GM19035 (cell line): Measurements from ENCODE around the gene PLXNB3.

Experiments
- ATAC-seq: cut with Tn5 transposase; IDR thresholded peaks from one replicate; pipeline ENCODE4 v1.9.1; 2021; ENCODE audit not compliant: unreplicated experiment

PLXNB3 gene

GRCh38 chrX:153755136-153755535, 8.9 kb upstream of the PLXNB3 start:
- ATAC-seq, result no peak

- no peak for ATAC-seq
Measured at GRCh38 chrX:153761863-153762262, 2.2 kb upstream of the PLXNB3 start.

DNA sequence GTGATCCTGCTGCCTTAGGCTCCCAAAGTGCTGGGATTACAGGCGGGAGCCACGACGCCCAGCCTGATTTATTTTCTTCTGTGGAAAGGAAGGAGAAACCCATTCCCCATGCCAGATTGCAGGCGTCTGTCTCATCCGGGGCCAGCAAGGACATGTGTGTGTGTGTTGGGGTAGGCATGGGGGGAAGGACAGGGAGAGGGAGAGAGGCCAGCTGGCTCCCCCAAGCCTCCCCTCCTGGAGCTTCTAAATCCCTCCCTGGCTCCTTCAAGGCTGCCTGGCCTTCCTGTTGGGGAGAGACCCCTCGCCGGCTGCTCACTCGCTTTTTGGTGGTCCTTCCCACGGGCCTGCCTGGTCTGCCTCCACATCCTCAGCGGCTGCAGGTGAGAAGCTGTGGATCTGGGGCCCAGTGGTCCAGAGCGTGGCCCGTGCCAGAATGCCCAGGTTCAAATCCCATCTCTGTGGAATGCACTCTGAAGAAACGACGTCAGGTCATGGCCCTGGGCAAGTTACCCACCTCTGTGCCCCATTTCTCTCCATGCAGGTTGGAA, 1.3 kb upstream of the PLXNB3 start:
- no peak for ATAC-seq

DNA sequence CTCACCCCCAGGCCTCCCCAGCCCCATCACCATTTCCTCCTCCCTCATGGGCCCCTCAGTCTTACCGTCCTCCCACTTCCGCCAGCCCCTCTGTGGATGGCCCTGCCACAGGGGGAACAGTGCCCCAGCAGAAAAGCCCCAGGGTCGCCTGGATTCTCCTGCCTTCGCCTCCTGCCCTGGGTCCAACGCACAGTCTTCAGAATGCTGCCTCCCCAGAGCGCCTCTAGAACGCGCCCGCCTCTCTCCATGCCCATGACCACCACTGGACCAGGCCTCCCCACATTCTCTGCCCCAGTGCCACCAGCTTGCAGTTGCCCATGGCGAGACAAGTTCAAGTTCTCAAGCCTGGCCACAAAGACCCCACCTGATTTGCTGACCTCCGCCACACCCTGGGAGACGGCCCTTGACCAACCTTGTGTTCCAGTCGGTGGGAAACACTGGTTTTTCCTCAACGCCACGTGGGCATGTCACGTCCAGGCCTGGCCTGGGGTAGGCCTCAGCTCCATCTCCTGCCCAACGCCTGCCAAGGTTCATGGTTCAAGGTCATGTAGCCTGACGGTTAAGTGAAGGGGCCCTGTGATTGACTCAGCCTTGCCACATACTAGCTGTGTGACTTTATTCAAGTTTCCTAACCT, 634 bp upstream of the PLXNB3 start:
- ATAC-seq, result no peak

DNA sequence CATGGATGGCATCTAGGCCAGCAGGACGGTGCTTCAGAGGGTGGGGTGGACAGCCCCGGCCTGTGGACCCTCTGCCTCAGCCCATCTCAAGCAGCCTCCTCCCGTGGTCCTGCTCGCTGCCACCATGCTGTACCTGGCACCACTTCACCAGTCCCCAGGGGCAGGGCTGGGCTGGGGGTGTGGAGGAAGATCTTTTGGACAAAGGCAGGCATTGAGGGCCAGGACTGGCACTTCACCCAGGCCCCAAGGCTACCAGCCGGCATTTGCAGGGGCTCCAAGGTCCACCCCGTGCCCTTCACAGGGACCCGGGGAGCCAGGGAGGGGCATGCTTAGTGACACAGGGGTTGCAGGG, 713 bp downstream of the PLXNB3 start:
- ATAC-seq, result no peak

DNA sequence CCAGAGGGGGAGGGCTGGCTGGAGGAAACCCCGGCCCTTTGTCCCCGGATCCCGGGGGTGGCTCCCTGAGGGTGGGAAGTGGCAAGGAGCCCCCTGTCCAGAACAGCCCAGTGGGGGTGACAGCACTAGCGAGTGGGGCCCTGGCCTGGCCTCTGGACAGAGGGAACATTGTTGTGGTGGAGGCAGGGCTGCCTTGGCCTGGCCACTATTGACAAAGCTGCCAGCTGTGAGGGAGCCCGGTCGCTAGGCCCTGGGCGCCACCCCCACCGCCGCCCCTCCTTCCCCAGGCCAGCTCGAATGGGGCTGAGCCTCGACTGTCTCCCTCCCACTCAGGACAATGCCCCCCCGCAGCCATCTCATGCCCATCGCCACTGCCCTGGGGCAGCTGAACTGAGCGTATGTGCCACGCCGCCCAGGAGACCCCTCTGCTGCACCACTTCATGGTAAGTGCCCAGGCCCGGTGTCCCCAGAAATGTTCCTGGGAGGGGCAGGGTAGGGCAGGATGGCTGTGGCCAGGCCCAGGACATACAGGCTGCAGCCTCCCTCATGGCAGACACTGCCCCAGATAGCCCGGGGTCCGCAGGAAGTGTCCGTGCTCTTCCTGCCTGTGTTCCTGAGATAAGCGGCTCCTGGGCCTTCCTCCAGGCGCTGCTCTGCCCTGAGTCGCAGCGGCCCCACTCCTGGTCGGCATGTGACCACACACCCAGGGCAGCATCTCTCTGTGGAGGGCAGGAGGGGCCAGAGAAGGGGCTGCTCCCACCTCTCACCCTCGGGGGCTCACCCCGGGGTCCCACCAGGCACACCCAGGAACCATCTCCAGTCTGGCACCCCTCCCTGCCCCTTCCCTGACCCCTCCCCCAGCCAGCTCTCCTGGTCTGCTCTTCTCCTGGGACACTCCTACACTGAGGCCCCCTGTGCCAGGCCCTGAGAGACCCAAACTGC, 1.4 kb downstream of the PLXNB3 start:
- ATAC-seq, result no peak

DNA sequence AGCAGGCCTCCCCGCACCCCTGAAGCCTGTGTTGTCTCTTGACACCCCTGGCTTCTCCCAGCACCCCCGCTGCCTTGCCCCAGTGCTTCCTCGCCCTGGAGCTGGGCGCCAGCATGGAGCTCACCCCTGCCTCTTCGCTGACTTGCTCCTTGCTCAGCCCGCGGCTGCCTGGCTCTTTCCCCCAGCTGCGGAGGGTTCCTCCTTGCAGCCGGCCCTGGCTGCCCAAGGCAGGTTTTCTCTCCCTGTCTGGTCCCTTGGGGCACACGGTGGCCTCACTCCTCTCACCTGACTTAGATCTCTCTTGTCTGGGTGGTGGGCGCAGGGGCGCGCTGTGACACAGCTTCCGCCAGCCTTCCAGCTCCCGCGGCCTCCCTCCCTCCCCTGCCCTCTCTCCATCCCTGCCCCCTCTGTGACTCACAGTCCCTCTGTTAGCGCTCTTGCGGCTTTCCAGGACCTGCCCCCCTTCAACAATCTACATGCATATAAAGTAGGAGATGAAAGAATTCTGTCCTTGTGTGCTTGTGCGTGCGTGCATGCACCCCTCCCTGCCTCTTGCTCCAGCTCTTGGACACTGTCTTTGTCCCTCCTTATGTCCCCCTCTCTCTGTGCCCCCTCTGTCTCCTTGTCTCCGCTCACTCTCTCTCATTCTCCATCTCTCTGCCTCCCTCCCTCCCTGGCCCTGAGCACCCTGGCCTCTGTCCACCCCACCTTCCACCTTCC, 2.2 kb downstream of the PLXNB3 start:
- ATAC-seq, result no peak

DNA sequence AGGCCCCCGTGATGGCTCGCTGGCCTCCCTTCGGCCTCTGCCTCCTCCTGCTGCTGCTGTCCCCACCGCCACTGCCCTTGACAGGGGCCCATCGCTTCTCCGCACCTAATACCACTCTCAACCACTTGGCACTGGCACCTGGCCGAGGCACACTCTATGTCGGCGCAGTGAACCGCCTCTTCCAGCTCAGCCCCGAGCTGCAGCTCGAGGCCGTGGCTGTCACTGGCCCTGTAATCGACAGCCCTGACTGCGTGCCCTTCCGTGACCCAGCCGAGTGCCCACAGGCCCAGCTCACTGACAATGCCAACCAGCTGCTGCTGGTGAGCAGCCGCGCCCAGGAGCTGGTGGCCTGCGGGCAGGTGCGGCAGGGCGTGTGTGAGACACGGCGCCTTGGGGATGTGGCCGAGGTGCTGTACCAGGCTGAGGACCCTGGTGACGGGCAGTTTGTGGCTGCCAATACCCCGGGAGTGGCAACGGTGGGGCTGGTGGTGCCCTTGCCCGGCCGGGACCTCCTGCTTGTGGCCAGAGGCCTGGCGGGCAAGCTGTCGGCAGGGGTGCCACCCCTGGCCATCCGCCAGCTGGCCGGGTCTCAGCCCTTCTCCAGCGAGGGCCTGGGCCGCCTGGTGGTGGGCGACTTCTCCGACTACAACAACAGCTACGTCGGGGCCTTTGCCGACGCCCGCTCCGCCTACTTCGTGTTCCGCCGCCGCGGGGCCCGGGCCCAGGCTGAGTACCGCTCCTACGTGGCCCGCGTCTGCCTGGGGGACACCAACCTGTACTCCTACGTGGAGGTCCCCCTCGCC, 3.0 kb downstream of the PLXNB3 start:
- no peak for ATAC-seq

GRCh38 chrX:153767674-153768055, 3.6 kb downstream of the PLXNB3 start:
- no peak for ATAC-seq

DNA sequence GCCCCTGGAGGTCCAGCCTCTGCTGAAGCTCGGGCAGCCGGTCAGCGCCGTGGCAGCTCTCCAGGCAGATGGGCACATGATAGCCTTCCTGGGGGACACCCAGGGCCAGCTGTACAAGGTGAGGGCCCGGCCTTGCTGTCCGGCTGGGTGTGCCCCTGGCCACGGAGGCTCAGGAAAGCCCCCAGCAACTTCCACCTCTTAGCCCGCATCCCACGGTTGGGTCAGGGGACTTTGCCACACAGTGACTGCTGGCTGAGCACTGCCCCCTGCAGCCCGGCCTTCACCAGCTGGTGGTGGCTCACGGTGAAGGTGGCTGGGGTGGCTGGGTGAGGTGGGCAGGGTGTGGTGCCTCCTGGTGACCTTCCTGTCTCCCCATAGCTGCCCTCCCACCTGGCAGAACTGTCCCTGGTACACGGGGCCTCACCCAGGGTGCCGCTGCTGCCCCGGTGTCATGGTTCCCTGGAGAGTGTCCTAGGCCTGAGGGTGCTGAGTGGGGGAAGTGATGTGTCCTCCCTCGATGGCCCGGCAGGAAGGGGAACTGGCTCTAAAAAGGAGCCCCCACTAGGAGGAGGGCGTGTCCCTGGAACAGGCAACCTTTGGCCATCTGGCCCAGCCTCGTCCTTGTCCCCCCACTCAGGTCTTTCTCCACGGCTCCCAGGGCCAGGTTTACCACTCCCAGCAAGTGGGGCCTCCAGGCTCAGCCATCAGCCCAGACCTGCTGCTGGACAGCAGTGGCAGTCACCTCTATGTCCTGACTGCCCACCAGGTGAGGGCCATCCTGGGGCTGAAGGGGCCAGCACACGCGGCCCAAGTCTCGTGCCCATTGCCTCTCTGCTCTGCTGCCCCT, 4.5 kb downstream of the PLXNB3 start:
- no peak for ATAC-seq

- no peak for ATAC-seq
Measured at GRCh38 chrX:153769158-153769864, 5.3 kb downstream of the PLXNB3 start.

DNA sequence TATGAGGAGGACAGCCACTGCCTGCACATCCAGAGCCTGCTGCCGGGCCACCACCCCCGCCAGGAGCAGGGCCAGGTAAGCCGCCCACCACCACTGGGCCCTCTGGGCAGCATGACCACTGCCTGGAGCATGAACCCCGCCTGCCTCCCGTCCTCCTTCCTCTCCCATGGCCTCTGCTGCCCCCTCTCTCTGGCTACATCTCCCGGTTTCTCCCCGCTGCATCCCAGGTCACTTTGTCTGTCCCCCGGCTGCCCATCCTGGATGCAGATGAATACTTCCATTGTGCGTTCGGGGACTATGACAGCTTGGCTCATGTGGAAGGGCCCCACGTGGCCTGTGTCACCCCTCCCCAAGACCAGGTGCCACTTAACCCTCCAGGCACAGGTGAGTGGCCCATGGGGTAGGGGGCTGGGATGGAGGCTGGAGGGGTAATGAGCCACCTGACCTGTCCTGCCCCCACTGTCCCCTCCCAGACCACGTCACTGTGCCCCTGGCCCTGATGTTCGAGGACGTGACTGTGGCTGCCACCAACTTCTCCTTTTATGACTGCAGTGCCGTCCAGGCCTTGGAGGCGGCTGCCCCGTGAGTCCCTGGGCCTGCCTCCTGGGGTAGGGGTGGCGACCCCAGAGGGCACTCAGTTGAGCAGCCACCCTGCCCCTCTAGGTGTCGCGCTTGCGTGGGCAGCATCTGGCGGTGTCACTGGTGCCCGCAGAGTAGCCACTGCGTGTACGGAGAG, 6.0 kb downstream of the PLXNB3 start:
- no peak for ATAC-seq

GRCh38 chrX:153770601-153771414, 6.8 kb downstream of the PLXNB3 start:
- ATAC-seq, result no peak

DNA sequence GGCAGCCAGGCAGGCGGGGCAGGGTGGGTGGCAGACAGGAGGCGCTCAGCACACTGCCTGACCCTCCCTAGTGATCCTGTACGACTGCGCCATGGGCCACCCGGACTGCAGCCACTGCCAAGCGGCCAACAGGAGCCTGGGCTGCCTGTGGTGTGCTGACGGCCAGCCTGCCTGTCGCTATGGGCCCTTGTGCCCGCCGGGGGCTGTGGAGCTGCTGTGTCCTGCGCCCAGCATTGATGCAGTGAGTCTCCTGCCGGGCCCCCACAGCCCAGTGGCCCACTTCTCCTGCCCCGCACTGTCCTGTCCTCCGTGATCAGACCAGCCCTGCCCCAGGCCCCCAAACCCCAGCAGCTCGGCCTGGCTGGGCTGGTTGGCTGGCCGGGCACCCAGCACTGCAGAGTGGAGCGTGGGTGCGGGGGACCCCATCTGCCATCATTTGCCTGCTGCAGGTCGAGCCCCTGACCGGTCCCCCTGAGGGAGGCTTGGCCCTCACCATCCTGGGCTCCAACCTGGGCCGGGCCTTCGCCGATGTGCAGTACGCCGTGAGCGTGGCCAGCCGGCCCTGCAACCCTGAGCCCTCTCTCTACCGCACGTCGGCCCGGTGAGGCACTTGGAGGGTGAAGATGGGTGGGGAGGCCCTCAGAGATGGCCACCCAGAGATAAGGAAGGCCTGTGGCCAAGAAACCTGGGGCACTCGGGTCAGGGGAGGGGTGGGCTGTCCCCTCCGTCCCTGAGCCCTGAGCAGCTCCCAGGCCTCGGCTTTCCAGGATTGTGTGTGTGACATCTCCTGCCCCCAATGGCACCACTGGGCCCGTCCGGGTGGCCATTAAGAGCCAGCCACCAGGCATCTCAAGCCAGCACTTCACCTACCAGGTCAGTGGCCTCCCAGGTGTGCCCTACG, 7.6 kb downstream of the PLXNB3 start:
- ATAC-seq, result no peak

DNA sequence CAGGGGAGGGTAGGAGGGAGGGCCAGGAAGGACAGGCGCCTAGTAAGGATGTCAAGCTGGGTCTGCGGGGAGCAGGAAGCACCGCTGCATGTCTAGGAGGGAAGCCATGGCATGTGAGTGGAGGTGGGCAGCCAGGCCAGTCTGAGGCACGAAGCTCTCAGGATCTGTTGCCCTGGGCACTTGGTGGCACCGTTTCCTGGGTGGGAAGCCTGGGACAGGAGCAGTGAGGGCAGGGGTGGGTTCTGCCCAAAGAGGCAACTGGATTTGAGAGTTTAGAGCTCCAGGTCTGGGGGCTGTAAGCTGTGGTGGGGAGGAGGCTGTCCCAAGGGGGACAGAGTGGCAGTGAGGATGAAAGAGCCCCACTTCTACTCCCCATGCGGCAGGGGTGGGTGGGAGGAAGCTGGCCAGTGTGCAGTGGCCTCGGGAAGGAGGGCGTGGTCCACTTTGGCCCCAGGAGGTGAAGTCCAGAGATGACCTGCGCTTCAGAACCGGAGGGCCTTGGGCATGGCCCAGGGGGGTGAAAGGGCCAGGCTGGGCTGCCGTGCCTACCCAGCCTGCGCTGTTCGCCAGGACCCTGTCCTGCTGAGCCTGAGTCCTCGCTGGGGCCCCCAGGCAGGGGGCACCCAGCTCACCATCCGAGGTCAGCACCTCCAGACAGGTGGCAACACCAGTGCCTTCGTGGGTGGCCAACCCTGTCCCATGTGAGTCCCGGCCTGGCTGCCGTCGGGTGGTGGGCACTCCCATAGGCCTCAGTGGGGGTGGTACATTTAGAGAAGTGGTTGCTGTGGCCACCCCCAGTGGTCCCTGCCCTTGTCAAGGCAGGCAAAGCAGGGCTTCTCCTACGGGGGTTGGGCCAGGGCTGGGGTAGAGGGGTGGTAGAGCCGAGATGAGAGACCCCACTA, 8.5 kb downstream of the PLXNB3 start:
- ATAC-seq, result no peak

GRCh38 chrX:153773218-153773611, 9.2 kb downstream of the PLXNB3 start:
- ATAC-seq, result no peak
